ENCODE results near the gene JPT1.

Gene JPT1

DNA sequence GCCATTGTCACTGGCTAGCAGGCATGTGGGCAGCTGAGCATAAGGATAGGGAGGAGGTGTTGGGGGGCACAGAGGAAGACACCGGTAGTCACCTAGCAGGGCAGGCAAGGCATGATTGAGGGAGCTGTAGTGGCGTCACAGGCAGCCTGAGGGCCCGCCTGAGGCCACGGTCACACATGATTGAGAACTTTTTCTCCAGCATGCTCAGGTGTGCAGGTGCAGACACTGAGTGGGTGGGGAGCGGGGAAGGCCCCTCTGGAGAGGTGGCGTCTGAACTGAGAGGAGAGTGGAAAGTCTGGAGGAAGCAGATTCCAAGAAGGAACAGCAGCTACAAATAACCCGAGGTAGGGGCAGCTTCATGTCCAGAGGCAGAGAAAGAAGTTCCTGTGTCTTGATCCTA lies 55.5 kb downstream of the JPT1 start:
- Histone ChIP-seq H3K36me3 (ENCODE audit: control insufficient read depth in 2 of 2, insufficient read depth in 1 of 2, low read length in 2 of 2) (peaks cover 0 to 19% of the 10 kb centered on the region in 2 experiments; a peak in 1 of 3 replicates), H3K9me3 (ENCODE audit: control insufficient read depth, insufficient read depth, low read depth, low read length) (no peaks in the 10 kb centered on the region), H3K27ac (ENCODE audit: extremely low read depth, low read depth, low read length) (no peak overlapping the region), H3K4me3 (ENCODE audit: low read depth, low read length) (no peak overlapping the region), H3K4me1 (ENCODE audit: control insufficient read depth, insufficient read depth, low read length) (no peaks in the 10 kb centered on the region; the same call in 1 of the 2 replicates)
- TF ChIP-seq KLF16 (tag by site-specific recombination; IDR thresholded peaks at IDR 0.05), result no peak
- TF ChIP-seq OSR2 (tag by site-specific recombination; IDR thresholded peaks at IDR 0.05), result no peak
- no peak for TF ChIP-seq ZNF274 (IDR thresholded peaks at IDR 0.05; ENCODE audit: low read length)
- no peak for TF ChIP-seq ZNF274 (tag by site-specific recombination; IDR thresholded peaks at IDR 0.05; ENCODE audit: borderline replicate concordance)
- no peak for TF ChIP-seq ZBTB6 (tag by site-specific recombination; IDR thresholded peaks at IDR 0.05)
- TF ChIP-seq ZNF341 (tag by site-specific recombination; IDR thresholded peaks at IDR 0.05; ENCODE audit: low read depth), result no peak
- TF ChIP-seq ZNF366 (tag by site-specific recombination; conservative IDR thresholded peaks at IDR 0.05), result no peak
- no peak for TF ChIP-seq GFI1B (tag by site-specific recombination; IDR thresholded peaks at IDR 0.05)
- no peak for TF ChIP-seq ZNF2 (tag by site-specific recombination; IDR thresholded peaks at IDR 0.05)
- TF ChIP-seq, protein P1, sequence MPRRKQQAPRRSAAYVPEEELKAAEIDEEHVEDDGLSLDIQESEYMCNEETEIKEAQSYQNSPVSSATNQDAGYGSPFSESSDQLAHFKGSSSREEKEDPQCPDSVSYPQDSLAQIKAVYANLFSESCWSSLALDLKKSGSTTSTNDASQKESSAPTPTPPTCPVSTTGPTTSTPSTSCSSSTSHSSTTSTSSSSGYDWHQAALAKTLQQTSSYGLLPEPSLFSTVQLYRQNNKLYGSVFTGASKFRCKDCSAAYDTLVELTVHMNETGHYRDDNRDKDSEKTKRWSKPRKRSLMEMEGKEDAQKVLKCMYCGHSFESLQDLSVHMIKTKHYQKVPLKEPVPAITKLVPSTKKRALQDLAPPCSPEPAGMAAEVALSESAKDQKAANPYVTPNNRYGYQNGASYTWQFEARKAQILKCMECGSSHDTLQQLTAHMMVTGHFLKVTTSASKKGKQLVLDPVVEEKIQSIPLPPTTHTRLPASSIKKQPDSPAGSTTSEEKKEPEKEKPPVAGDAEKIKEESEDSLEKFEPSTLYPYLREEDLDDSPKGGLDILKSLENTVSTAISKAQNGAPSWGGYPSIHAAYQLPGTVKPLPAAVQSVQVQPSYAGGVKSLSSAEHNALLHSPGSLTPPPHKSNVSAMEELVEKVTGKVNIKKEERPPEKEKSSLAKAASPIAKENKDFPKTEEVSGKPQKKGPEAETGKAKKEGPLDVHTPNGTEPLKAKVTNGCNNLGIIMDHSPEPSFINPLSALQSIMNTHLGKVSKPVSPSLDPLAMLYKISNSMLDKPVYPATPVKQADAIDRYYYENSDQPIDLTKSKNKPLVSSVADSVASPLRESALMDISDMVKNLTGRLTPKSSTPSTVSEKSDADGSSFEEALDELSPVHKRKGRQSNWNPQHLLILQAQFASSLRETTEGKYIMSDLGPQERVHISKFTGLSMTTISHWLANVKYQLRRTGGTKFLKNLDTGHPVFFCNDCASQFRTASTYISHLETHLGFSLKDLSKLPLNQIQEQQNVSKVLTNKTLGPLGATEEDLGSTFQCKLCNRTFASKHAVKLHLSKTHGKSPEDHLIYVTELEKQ (tag by site-specific recombination; IDR thresholded peaks at IDR 0.05; ENCODE audit: borderline replicate concordance), result no peak
- TF ChIP-seq ZIC2 (tag by site-specific recombination; IDR thresholded peaks at IDR 0.05), result no peak
- no peak for TF ChIP-seq ZNF24 (tag by site-specific recombination; IDR thresholded peaks at IDR 0.05)
- TF ChIP-seq ZNF112 (tag by site-specific recombination; IDR thresholded peaks at IDR 0.05), result no peak
- no peak for TF ChIP-seq ZNF76 (tag by site-specific recombination; IDR thresholded peaks at IDR 0.05; ENCODE audit: borderline replicate concordance, low read depth)
- TF ChIP-seq ZNF18 (tag by site-specific recombination; IDR thresholded peaks at IDR 0.05), result no peak
- TF ChIP-seq, protein P2, sequence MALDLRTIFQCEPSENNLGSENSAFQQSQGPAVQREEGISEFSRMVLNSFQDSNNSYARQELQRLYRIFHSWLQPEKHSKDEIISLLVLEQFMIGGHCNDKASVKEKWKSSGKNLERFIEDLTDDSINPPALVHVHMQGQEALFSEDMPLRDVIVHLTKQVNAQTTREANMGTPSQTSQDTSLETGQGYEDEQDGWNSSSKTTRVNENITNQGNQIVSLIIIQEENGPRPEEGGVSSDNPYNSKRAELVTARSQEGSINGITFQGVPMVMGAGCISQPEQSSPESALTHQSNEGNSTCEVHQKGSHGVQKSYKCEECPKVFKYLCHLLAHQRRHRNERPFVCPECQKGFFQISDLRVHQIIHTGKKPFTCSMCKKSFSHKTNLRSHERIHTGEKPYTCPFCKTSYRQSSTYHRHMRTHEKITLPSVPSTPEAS (tag by site-specific recombination; IDR thresholded peaks at IDR 0.05), result no peak
- no peak for TF ChIP-seq ZNF223 (tag by site-specific recombination; IDR thresholded peaks at IDR 0.05)
- TF ChIP-seq, protein P3, sequence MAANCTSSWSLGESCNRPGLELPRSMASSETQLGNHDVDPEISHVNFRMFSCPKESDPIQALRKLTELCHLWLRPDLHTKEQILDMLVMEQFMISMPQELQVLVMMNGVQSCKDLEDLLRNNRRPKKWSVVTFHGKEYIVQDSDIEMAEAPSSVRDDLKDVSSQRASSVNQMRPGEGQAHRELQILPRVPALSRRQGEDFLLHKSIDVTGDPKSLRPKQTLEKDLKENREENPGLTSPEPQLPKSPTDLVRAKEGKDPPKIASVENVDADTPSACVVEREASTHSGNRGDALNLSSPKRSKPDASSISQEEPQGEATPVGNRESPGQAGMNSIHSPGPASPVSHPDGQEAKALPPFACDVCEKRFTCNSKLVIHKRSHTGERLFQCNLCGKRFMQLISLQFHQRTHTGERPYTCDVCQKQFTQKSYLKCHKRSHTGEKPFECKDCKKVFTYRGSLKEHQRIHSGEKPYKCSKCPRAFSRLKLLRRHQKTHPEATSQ (tag by site-specific recombination; IDR thresholded peaks at IDR 0.05), result no peak
- TF ChIP-seq TCF7L2 (IDR thresholded peaks at IDR 0.05; ENCODE audit: borderline replicate concordance, low read depth, low read length), result no peak
- no peak for TF ChIP-seq ZNF391 (tag by site-specific recombination; IDR thresholded peaks at IDR 0.05; ENCODE audit: borderline replicate concordance, low read depth)
- CTCF ChIA-PET, result interaction anchor here (0.7 to 0.9 kb wide), 2 partner anchors 13 to 15 kb away, joined by 3 read pairs; no protein-coding TSS in a partner anchor
- POLR2A ChIA-PET, result interaction anchor here (0.6 to 1.1 kb wide), 2 partner anchors 23 to 32 kb away, joined by 3 to 4 read pairs; no protein-coding TSS in a partner anchor

Data from HEK293 (cell line).